K562 (cell line): Measurements from ENCODE around the gene IRF3. TPM values are rescaled to one million over a fixed set of nuclear protein-coding genes. Genes with fewer than 3 reads are reported as not detected.

Source experiments
- ASH1L ChIP-seq: fragments of 450-650 bp; IDR thresholded peaks from 2 replicates; pipeline ENCODE4 v1.6.1; 2018; ENCODE audit warnings: borderline replicate concordance, mild to moderate bottlenecking, low read depth; ENCODE audit not compliant: partially characterized antibody
- DDX20 ChIP-seq: fragments of 450-650 bp; IDR thresholded peaks from 2 replicates; pipeline ENCODE4 v1.6.1; 2016; ENCODE audit warnings: missing genetic modification characterization, low read depth, mild to moderate bottlenecking, missing compliant biosample characterization, moderate library complexity
- FOS ChIP-seq: IDR thresholded peaks from 3 replicates; pipeline ENCODE4 v1.6.1; 2011; ENCODE audit not compliant: insufficient read length; ENCODE audit errors: extremely low read depth
- KAT7 ChIP-seq: sonication (generic); formaldehyde crosslinking; IDR thresholded peaks from 2 replicates; pipeline ENCODE4 v1.8.0; 2022; ENCODE audit warnings: missing genetic modification reagents, mild to moderate bottlenecking, borderline replicate concordance
- KLF13 ChIP-seq: fragments of 450-650 bp; IDR thresholded peaks from 2 replicates; pipeline ENCODE4 v1.6.1; 2016; ENCODE audit warnings: missing genetic modification characterization, low read depth, mild to moderate bottlenecking, missing compliant biosample characterization, moderate library complexity, borderline replicate concordance
- PRMT5 ChIP-seq: sonication (generic); formaldehyde crosslinking; IDR thresholded peaks from 2 replicates; pipeline ENCODE4 v1.5.0; 2020; ENCODE audit warnings: missing genetic modification reagents
- RFX1 ChIP-seq: fragments of 450-650 bp; IDR thresholded peaks from 2 replicates; pipeline ENCODE4 v1.6.1; 2016; ENCODE audit warnings: mild to moderate bottlenecking, moderate library complexity
- ZBTB7A ChIP-seq: IDR thresholded peaks from 2 replicates; pipeline ENCODE4 v1.6.1; 2011; ENCODE audit warnings: low read depth, mild to moderate bottlenecking, low read length, moderate library complexity, borderline replicate concordance; ENCODE audit not compliant: control insufficient read depth
- ZNF143 ChIP-seq: sonication (generic); formaldehyde crosslinking; IDR thresholded peaks from 2 replicates; pipeline ENCODE4 v1.9.0; 2022; ENCODE audit warnings: mild to moderate bottlenecking, missing genetic modification reagents
- ZNF224 ChIP-seq: sonication (generic); formaldehyde crosslinking; IDR thresholded peaks from 2 replicates; pipeline ENCODE4 v1.8.0; 2022; ENCODE audit warnings: mild to moderate bottlenecking, missing genetic modification reagents
- ZNF232 ChIP-seq: sonication (generic); formaldehyde crosslinking; IDR thresholded peaks from 2 replicates; pipeline ENCODE4 v1.8.0; 2022; ENCODE audit warnings: mild to moderate bottlenecking, missing genetic modification reagents
- ZNF282 ChIP-seq: sonication (generic); formaldehyde crosslinking; IDR thresholded peaks from 2 replicates; pipeline ENCODE4 v1.8.1; 2023; ENCODE audit warnings: missing genetic modification reagents
- ZNF75A ChIP-seq: fragments of 450-650 bp; formaldehyde crosslinking; IDR thresholded peaks from 2 replicates; pipeline ENCODE4 v1.4.0; 2020; ENCODE audit warnings: mild to moderate bottlenecking
- ZNF77 ChIP-seq: fragments of 250-450 bp; sonication (Bioruptor Pico); IDR thresholded peaks from 2 replicates; pipeline ENCODE4 v1.5.0; 2020
- polyA plus RNA-seq, 8 experiments: library from polyadenylated mRNA; depleted of rRNA in 4 of 8; stranded (reverse) in 5 of 8; unstranded in 3 of 8; fragments of >200 nt; fragmentation: Nextera tagmentation in 2 of 8; fragmentation: Illumina TruSeq in 1 of 8; extraction: Ambion mirVana in 2 of 8; extraction: Trizol in 1 of 8; gene quantifications; 2 replicates each; pipeline versions ENCODE4 v1.2.1 to v1.2.3, GENCODE V29; 2011 to 2014; ENCODE audit warnings: inconsistent platforms in 1 of 8, missing spikeins in 1 of 8
- total RNA-seq, 7 experiments: library from RNA; depleted of rRNA in 6 of 7; stranded (reverse); fragments of >200 nt in 6 of 7; fragmentation: Illumina TruSeq in 2 of 7; extraction: Trizol in 2 of 7; gene quantifications; 2 replicates each; pipeline versions ENCODE4 v1.2.1 to v1.2.3, GENCODE V29; 2011 to 2021; ENCODE audit warnings: low replicate concordance in 1 of 7
- TF ChIP-seq, protein P1 (sequence below): sonication (generic); formaldehyde crosslinking; IDR thresholded peaks from 2 replicates; pipeline ENCODE4 v1.8.1; 2023; ENCODE audit warnings: mild to moderate bottlenecking, missing genetic modification reagents
- TF ChIP-seq, protein P2 (sequence below): fragments of 250-450 bp; sonication (Bioruptor Pico); IDR thresholded peaks from 2 replicates; pipeline ENCODE4 v1.5.0; 2020; ENCODE audit warnings: mild to moderate bottlenecking, borderline replicate concordance
- TF ChIP-seq, protein P3 (sequence below): fragments of 450-650 bp; formaldehyde crosslinking; IDR thresholded peaks from 2 replicates; pipeline ENCODE4 v1.4.0; 2022; ENCODE audit warnings: missing genetic modification characterization
- TF ChIP-seq, protein P4 (sequence below): sonication (generic); formaldehyde crosslinking; IDR thresholded peaks from 2 replicates; pipeline ENCODE4 v1.8.1; 2023; ENCODE audit warnings: mild to moderate bottlenecking, missing genetic modification reagents

The IRF3 gene
- total and polyA plus RNA-seq, 9 of the 15 experiments (the other 6 are each of a cell fraction or from before 2014, with no cell fraction given), result 7.5 to 145 (median 65.4) TPM

DNA sequence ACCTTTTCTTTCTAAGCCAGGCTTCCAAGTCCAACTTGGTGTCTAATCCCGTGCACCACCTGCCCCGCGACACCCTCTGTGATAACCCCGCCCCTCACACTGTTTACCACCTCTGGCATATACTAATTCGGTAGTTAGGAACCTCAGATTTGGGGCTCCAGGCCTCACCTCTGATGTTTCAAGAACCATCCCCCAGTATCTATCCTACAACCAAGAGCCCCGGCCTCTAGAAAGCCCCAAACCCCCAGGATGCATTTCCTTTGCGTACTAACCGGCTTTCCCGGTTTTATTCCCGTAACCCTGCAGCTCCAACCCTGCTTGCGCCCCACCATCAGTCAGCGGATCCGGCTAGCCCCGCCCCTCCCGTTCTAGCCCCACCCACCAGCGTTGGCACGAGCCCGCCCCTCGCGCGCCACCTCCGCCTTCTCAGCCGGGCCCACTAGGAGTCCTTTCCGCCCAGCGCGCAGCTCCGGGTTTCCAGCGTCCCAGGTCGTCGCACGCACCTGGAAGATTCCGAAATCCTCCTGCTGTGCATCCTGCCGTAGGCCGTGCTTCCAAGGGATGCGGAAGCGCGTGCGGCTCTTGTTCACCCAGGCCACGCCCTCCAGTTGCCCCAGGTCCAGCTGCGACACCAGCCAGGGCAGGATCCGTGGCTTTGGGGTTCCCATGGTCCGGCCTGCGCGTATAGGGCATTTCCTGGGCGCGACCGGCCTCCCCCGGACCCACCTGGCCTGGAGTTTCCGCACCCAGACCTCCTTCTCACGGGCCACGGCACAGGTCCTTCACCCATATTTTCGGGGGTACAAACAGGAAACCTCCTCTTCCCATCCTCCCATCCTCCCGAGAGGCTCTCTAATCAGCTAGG lies 1.3 kb downstream of the IRF3 start (continued):
- TF ChIP-seq, protein P1, sequence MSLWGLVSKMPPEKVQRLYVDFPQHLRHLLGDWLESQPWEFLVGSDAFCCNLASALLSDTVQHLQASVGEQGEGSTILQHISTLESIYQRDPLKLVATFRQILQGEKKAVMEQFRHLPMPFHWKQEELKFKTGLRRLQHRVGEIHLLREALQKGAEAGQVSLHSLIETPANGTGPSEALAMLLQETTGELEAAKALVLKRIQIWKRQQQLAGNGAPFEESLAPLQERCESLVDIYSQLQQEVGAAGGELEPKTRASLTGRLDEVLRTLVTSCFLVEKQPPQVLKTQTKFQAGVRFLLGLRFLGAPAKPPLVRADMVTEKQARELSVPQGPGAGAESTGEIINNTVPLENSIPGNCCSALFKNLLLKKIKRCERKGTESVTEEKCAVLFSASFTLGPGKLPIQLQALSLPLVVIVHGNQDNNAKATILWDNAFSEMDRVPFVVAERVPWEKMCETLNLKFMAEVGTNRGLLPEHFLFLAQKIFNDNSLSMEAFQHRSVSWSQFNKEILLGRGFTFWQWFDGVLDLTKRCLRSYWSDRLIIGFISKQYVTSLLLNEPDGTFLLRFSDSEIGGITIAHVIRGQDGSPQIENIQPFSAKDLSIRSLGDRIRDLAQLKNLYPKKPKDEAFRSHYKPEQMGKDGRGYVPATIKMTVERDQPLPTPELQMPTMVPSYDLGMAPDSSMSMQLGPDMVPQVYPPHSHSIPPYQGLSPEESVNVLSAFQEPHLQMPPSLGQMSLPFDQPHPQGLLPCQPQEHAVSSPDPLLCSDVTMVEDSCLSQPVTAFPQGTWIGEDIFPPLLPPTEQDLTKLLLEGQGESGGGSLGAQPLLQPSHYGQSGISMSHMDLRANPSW, result 0 out of 2 replicates have a peak, but pooled peaks have one; percentile 22
- TF ChIP-seq ASH1L, result no peak
- TF ChIP-seq, protein P2, sequence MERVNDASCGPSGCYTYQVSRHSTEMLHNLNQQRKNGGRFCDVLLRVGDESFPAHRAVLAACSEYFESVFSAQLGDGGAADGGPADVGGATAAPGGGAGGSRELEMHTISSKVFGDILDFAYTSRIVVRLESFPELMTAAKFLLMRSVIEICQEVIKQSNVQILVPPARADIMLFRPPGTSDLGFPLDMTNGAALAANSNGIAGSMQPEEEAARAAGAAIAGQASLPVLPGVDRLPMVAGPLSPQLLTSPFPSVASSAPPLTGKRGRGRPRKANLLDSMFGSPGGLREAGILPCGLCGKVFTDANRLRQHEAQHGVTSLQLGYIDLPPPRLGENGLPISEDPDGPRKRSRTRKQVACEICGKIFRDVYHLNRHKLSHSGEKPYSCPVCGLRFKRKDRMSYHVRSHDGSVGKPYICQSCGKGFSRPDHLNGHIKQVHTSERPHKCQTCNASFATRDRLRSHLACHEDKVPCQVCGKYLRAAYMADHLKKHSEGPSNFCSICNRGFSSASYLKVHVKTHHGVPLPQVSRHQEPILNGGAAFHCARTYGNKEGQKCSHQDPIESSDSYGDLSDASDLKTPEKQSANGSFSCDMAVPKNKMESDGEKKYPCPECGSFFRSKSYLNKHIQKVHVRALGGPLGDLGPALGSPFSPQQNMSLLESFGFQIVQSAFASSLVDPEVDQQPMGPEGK (CRISPR knock-in tag), result no peak
- TF ChIP-seq ZNF143 (CRISPR knock-in tag), result no peak
- TF ChIP-seq, protein P3, sequence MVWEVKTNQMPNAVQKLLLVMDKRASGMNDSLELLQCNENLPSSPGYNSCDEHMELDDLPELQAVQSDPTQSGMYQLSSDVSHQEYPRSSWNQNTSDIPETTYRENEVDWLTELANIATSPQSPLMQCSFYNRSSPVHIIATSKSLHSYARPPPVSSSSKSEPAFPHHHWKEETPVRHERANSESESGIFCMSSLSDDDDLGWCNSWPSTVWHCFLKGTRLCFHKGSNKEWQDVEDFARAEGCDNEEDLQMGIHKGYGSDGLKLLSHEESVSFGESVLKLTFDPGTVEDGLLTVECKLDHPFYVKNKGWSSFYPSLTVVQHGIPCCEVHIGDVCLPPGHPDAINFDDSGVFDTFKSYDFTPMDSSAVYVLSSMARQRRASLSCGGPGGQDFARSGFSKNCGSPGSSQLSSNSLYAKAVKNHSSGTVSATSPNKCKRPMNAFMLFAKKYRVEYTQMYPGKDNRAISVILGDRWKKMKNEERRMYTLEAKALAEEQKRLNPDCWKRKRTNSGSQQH (CRISPR knock-in tag), result no peak
- no peak for TF ChIP-seq ZNF282 (CRISPR knock-in tag)
- TF ChIP-seq PRMT5 (CRISPR knock-in tag), result no peak
- TF ChIP-seq RFX1, result no peak
- TF ChIP-seq, protein P4, sequence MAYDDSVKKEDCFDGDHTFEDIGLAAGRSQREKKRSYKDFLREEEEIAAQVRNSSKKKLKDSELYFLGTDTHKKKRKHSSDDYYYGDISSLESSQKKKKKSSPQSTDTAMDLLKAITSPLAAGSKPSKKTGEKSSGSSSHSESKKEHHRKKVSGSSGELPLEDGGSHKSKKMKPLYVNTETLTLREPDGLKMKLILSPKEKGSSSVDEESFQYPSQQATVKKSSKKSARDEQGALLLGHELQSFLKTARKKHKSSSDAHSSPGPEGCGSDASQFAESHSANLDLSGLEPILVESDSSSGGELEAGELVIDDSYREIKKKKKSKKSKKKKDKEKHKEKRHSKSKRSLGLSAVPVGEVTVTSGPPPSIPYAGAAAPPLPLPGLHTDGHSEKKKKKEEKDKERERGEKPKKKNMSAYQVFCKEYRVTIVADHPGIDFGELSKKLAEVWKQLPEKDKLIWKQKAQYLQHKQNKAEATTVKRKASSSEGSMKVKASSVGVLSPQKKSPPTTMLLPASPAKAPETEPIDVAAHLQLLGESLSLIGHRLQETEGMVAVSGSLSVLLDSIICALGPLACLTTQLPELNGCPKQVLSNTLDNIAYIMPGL (CRISPR knock-in tag), result no peak
- no peak for TF ChIP-seq ZNF75A (CRISPR knock-in tag)
- no peak for TF ChIP-seq DDX20 (tag)
- TF ChIP-seq FOS, result no peak
- TF ChIP-seq ZNF232 (CRISPR knock-in tag), result peak; percentile 63; the same call in 1 of the 2 replicates
- no peak for TF ChIP-seq ZNF77 (CRISPR knock-in tag)
- no peak for TF ChIP-seq ZNF224 (CRISPR knock-in tag)
- TF ChIP-seq ZBTB7A, result peak; percentile 16; the same call in 1 of the 2 replicates
- no peak for TF ChIP-seq KAT7 (CRISPR knock-in tag)
- no peak for TF ChIP-seq KLF13
